ENCODE measurements around the gene ZNF548. TPM values are rescaled to one million over a fixed set of nuclear protein-coding genes. Genes with fewer than 3 reads are reported as not detected.
A peak's percentile ranks its signal among the peaks of the same experiment; 100 is the strongest.

ZNF548 gene
- 10 to 100 TPM; 48.2 to 49.1 TPM for total RNA-seq

- Histone ChIP-seq H3K4me1 (ENCODE audit: control insufficient read depth in 1 of 2, low read depth in 2 of 2) (peaks cover 12 to 16% of the 10 kb centered on the region in 2 donors), H3K27ac (peak within 1 kb of the TSS; percentile 90 to 96), H3K27me3 (replicated peaks; ENCODE audit: insufficient read depth) (no peaks in the 10 kb centered on the region), H3K9me3 (peaks cover 11% of the 10 kb centered on the region), H3K4me3 (peak within 1 kb of the TSS; percentile 83), H3K36me3 (peaks cover 14% of the 10 kb centered on the region)
- DNase-seq (ENCODE audit: low spot score) (peak; percentile 97), ATAC-seq (ENCODE audit: insufficient number of reproducible peaks, low FRiP score, low read depth) (peak; percentile 98)
- TF ChIP-seq CTCF (IDR thresholded peaks at IDR 0.05) = peak; percentile 27
Observed at GRCh38 chr19:57389730-57390598, at the start of gene ZNF548. Gene ZNF548, plus strand, starts transcription at chr19:57389854. Its CDS starts 246 bp downstream, at chr19:57390100.

GRCh38 chr19:57342582-57342981 lies 47.1 kb upstream of the ZNF548 start:
- DNase-seq (ENCODE audit: low spot score) = no peak
- Histone ChIP-seq H3K27me3 (replicated peaks; ENCODE audit: insufficient read depth) (no peaks in the 10 kb centered on the region), H3K27ac (no peak overlapping the region), H3K36me3 (no peaks in the 10 kb centered on the region), H3K4me3 (no peak overlapping the region), H3K4me1 (ENCODE audit: control insufficient read depth in 1 of 2, low read depth in 2 of 2) (peaks cover 0 to 7% of the 10 kb centered on the region in 2 donors), H3K9me3 (no peaks in the 10 kb centered on the region)
- no peak for ATAC-seq (ENCODE audit: insufficient number of reproducible peaks, low FRiP score, low read depth)
- no peak for TF ChIP-seq CTCF (IDR thresholded peaks at IDR 0.05)

GRCh38 chr19:57348136-57348535 lies 41.5 kb upstream of the ZNF548 start:
- Histone ChIP-seq H3K36me3 (no peaks in the 10 kb centered on the region), H3K4me1 (ENCODE audit: control insufficient read depth in 1 of 2, low read depth in 2 of 2) (peaks cover 8 to 11% of the 10 kb centered on the region in 2 donors), H3K9me3 (no peaks in the 10 kb centered on the region), H3K27me3 (replicated peaks; ENCODE audit: insufficient read depth) (no peaks in the 10 kb centered on the region), H3K27ac (no peak overlapping the region), H3K4me3 (no peak overlapping the region)
- TF ChIP-seq CTCF (IDR thresholded peaks at IDR 0.05) = no peak
- DNase-seq (ENCODE audit: low spot score) (no peak), ATAC-seq (ENCODE audit: insufficient number of reproducible peaks, low FRiP score, low read depth) (no peak)

- H3K9me3 ChIP-seq = peaks cover 27% of the 10 kb centered on the region
- TF ChIP-seq CTCF (IDR thresholded peaks at IDR 0.05) = no peak
- DNase-seq (ENCODE audit: low spot score) (peak; percentile 79), ATAC-seq (ENCODE audit: insufficient number of reproducible peaks, low FRiP score, low read depth) (peak; percentile 80)
- peaks cover 8 to 11% of the 10 kb centered on the region in 2 donors for H3K4me1 ChIP-seq (ENCODE audit: control insufficient read depth in 1 of 2, low read depth in 2 of 2)
- peaks cover 28% of the 10 kb centered on the region for H3K36me3 ChIP-seq
- H3K4me3 ChIP-seq = peak within 1 kb of the TSS; percentile 82
- H3K27me3 ChIP-seq (replicated peaks; ENCODE audit: insufficient read depth) = no peaks in the 10 kb centered on the region
- H3K27ac ChIP-seq = peak within 1 kb of the TSS; percentile 58 to 73
Observed at GRCh38 chr19:57350877-57351805, 38.5 kb upstream of the ZNF548 start, which contains the start of gene ZNF304. Gene ZNF304, plus strand, starts transcription at chr19:57351271. Its CDS starts 394 bp downstream, at chr19:57351665.
